Osteocyte (in vitro differentiated cells): ENCODE data around the gene ISG20. TPM values are rescaled to one million over a fixed set of nuclear protein-coding genes. Genes with fewer than 3 reads are reported as not detected.

Source experiments
- DNase-seq: peaks from one replicate; pipeline ENCODE4 v3.0.0; 2021; ENCODE audit warnings: mixed read lengths; ENCODE audit not compliant: unreplicated experiment; ENCODE audit errors: extremely low spot score
- H3K27ac Mint-ChIP-seq: one replicate; pipeline ENCODE4 v1.8.0; 2021; ENCODE audit warnings: mild to moderate bottlenecking, mixed read lengths; ENCODE audit not compliant: unreplicated experiment
- H3K27me3 Mint-ChIP-seq: one replicate; pipeline ENCODE4 v1.8.0; 2021; ENCODE audit warnings: mixed read lengths; ENCODE audit not compliant: unreplicated experiment
- H3K36me3 Mint-ChIP-seq: one replicate; pipeline ENCODE4 v1.8.0; 2021; ENCODE audit warnings: mixed read lengths; ENCODE audit not compliant: unreplicated experiment
- H3K4me1 Mint-ChIP-seq: one replicate; pipeline ENCODE4 v1.8.0; 2021; ENCODE audit warnings: mixed read lengths; ENCODE audit not compliant: unreplicated experiment
- H3K4me3 Mint-ChIP-seq: one replicate; pipeline ENCODE4 v1.8.0; 2021; ENCODE audit warnings: mild to moderate bottlenecking, moderate library complexity, mixed read lengths; ENCODE audit not compliant: unreplicated experiment
- H3K9me3 Mint-ChIP-seq: one replicate; pipeline ENCODE4 v1.8.0; 2021; ENCODE audit warnings: mixed read lengths; ENCODE audit not compliant: unreplicated experiment
- total RNA-seq: library from RNA; stranded (reverse); gene quantifications from 2 replicates; pipeline ENCODE4 v1.2.1, GENCODE V29; 2021
- TF ChIP-seq, protein P1 (sequence below): fragments of 200-600 bp; sonication (generic); IDR thresholded peaks from 2 replicates; pipeline ENCODE4 v1.5.0; 2021; ENCODE audit warnings: antibody characterized with exemption, mild to moderate bottlenecking, moderate library complexity

Gene ISG20
- total RNA-seq, 1 donor from 2014 or later, result 10.2 TPM

DNA sequence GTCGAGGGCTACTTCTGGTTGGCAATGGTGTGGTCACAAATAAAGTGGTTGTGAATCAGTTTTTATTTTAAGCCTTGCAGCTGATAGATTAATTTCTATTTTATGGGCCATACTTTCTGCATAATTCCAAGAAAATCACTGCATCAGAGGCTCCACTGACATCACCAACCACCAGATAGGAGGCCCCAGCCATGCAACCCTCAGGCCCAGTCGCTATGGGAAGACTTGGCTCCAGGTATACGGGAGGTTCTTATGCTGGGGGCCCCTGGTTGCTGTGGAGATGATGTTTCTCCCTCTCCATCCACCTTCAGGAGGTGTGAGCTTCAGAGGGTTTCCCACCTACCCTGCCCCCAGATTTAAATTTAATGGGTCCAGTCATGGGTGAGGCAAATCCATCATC is 57.4 kb downstream of the ISG20 start:
- peaks cover 16% of the 10 kb centered on the region for H3K27me3 Mint-ChIP-seq
- H3K27ac Mint-ChIP-seq, result no peak overlapping the region
- no peaks in the 10 kb centered on the region for H3K9me3 Mint-ChIP-seq

DNA sequence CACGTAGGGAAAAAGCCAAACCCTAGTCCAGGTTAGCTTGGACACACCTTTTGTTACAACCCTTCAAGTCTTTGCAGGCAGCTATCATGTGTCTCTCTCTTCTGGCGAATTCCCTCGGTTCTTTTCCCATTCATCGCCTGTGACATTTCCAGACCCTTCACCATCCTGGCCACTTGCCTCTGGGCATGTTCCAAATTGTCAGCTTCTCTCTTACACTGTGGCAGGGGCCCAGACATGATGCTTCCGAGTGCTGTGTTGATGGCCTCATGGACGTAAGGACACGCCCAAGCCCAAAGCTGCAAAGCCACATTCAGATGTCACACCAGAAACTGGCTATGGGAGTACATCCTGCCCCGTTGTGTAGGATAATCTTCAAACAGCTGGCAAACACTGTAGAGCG is 58.5 kb downstream of the ISG20 start:
- peaks cover 16% of the 10 kb centered on the region for H3K27me3 Mint-ChIP-seq
- H3K9me3 Mint-ChIP-seq, result no peaks in the 10 kb centered on the region
- DNase-seq, result no peak
- TF ChIP-seq, protein P1, sequence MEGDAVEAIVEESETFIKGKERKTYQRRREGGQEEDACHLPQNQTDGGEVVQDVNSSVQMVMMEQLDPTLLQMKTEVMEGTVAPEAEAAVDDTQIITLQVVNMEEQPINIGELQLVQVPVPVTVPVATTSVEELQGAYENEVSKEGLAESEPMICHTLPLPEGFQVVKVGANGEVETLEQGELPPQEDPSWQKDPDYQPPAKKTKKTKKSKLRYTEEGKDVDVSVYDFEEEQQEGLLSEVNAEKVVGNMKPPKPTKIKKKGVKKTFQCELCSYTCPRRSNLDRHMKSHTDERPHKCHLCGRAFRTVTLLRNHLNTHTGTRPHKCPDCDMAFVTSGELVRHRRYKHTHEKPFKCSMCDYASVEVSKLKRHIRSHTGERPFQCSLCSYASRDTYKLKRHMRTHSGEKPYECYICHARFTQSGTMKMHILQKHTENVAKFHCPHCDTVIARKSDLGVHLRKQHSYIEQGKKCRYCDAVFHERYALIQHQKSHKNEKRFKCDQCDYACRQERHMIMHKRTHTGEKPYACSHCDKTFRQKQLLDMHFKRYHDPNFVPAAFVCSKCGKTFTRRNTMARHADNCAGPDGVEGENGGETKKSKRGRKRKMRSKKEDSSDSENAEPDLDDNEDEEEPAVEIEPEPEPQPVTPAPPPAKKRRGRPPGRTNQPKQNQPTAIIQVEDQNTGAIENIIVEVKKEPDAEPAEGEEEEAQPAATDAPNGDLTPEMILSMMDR, result no peak
- H3K4me3 Mint-ChIP-seq, result no peak overlapping the region
- H3K27ac Mint-ChIP-seq, result no peak overlapping the region
- H3K4me1 Mint-ChIP-seq, result no peaks in the 10 kb centered on the region
- H3K36me3 Mint-ChIP-seq, result no peaks in the 10 kb centered on the region

More for the DNA sequence above, 57.4 kb downstream of the ISG20 start:
- TF ChIP-seq, protein P1, result no peak
- Mint-ChIP-seq H3K4me3 (no peak overlapping the region), H3K4me1 (no peaks in the 10 kb centered on the region), H3K36me3 (no peaks in the 10 kb centered on the region)
- no peak for DNase-seq

DNA sequence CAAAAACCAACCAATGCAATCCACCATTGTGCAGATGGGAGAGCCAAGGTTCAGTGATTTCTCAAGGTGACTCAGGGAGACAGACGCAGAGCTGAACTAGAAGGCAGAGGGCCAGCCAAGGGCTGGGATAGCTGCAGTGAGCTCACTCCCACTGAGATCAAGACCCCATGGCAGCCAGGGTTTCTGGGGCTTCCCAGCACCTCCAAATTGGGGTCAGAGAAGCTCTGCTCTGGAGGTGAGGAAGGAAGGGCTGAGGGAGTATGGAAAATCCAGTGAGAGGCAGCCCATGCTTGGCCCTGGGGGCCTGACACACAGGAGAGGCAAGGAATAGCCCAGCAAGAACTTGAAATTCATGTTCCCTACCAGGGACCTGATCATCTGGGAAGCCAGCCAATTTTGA is 61.0 kb downstream of the ISG20 start:
- TF ChIP-seq, protein P1, result no peak
- Mint-ChIP-seq H3K4me3 (no peak overlapping the region), H3K4me1 (no peaks in the 10 kb centered on the region), H3K27me3 (peaks cover 25% of the 10 kb centered on the region), H3K9me3 (no peaks in the 10 kb centered on the region), H3K36me3 (no peaks in the 10 kb centered on the region), H3K27ac (no peak overlapping the region)
- no peak for DNase-seq

DNA sequence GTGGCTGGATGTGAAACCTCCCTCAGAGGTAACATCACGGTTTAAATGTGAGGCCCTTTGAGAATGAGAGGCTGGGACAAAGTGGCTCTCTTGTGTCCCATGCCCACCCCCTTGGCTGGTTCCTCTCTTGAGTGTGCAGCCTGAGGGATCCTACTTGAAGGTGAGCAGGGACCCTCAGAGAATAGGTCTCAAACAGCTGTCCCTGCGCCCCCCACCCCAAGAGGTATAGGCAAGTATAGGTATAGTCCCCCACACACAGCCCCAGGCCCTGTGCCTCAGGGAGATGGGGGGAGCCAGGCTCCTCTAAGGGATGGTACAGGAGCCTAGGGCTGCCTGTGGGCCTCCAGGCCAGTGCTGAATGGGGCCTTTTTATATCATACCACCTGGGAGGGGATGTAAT is 61.9 kb downstream of the ISG20 start:
- TF ChIP-seq, protein P1, result no peak
- peaks cover 25% of the 10 kb centered on the region for H3K27me3 Mint-ChIP-seq
- no peak overlapping the region for H3K27ac Mint-ChIP-seq
- no peaks in the 10 kb centered on the region for H3K36me3 Mint-ChIP-seq
- no peak overlapping the region for H3K4me3 Mint-ChIP-seq
- H3K9me3 Mint-ChIP-seq, result no peaks in the 10 kb centered on the region
- no peak for DNase-seq
- peaks cover 2% of the 10 kb centered on the region for H3K4me1 Mint-ChIP-seq

DNA sequence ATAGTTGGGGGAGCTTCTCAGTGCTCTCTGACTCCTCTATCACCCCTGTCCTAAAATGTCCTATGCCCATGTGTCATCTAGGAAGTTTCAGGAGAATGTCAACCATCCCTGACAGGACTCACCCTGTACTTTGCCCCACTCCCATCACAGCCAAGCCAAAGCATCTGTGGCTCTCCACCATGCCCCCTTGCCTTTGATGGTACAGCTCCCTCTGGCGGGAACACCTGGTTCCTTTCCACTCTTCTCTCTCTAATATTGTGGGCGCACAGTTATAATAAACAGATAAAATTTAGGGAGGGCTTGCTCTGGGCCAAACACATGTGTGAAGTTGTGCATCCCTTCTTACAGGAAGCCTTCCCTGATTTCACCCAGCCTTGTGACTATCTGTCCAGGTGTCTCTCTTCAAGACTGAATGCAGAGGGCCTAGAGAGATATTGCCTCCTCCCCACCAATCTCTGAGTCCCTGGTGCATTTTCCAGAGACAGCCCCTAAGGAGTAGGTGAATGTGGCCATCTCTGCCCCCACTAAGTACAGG is 62.8 kb downstream of the ISG20 start:
- Mint-ChIP-seq H3K27ac (no peak overlapping the region), H3K9me3 (no peaks in the 10 kb centered on the region), H3K4me1 (peaks cover 8% of the 10 kb centered on the region), H3K4me3 (no peak overlapping the region), H3K27me3 (peaks cover 25% of the 10 kb centered on the region), H3K36me3 (no peaks in the 10 kb centered on the region)
- no peak for DNase-seq
- TF ChIP-seq, protein P1, result no peak
